GM12801 (cell line): ENCODE measurements around the gene LRRC30.

ENCODE experiments used
- TF ChIP-seq, protein P1 (sequence below): IDR thresholded peaks from one replicate; pipeline ENCODE4 v1.5.1; 2011; ENCODE audit warnings: control low read depth; ENCODE audit not compliant: insufficient read length; ENCODE audit errors: extremely low read depth

LRRC30 gene

DNA sequence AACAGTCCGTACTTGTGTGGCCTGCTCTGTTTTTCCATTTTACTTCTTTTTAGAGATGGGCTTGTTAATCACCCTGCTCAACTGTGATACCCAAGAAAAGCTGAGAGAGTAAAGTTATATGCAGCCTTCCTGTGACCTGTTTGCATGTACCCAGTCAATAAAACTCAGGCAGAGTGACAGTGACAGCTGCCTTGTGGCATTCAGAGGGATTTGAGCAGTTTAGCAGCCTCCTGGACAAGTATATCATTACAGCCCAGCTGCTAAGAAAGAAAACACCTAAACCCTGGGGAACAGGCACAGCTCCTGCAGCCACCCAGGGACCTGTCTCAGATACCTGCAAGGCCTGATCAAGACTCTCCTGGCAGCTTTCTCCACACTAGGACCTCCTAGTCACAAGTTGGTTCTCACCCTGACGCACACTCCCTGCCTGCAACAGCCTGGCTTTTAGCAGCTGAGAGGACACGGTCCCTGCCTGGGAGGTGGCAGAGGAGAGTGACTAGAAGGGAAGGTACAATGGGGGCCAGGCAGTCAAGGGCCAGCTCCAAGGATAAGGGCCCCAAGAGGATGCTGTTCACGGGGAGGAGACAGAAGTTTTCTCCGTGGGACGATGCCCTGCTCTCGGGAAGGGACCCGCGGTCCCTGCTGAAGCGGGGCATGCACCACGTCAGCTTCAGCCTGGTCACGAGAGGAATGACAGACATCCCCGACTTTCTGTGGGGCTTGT lies at the start of gene LRRC30:
TSS of gene LRRC30 (plus strand) at position 464 of the 724 bp plus-strand sequence. CDS start at position 514, 50 bp downstream.
- TF ChIP-seq, protein P1, sequence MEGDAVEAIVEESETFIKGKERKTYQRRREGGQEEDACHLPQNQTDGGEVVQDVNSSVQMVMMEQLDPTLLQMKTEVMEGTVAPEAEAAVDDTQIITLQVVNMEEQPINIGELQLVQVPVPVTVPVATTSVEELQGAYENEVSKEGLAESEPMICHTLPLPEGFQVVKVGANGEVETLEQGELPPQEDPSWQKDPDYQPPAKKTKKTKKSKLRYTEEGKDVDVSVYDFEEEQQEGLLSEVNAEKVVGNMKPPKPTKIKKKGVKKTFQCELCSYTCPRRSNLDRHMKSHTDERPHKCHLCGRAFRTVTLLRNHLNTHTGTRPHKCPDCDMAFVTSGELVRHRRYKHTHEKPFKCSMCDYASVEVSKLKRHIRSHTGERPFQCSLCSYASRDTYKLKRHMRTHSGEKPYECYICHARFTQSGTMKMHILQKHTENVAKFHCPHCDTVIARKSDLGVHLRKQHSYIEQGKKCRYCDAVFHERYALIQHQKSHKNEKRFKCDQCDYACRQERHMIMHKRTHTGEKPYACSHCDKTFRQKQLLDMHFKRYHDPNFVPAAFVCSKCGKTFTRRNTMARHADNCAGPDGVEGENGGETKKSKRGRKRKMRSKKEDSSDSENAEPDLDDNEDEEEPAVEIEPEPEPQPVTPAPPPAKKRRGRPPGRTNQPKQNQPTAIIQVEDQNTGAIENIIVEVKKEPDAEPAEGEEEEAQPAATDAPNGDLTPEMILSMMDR, result no peak

GRCh38 chr18:7185701-7186100 lies 45.2 kb upstream of the LRRC30 start:
- TF ChIP-seq, protein P1, result no peak

DNA sequence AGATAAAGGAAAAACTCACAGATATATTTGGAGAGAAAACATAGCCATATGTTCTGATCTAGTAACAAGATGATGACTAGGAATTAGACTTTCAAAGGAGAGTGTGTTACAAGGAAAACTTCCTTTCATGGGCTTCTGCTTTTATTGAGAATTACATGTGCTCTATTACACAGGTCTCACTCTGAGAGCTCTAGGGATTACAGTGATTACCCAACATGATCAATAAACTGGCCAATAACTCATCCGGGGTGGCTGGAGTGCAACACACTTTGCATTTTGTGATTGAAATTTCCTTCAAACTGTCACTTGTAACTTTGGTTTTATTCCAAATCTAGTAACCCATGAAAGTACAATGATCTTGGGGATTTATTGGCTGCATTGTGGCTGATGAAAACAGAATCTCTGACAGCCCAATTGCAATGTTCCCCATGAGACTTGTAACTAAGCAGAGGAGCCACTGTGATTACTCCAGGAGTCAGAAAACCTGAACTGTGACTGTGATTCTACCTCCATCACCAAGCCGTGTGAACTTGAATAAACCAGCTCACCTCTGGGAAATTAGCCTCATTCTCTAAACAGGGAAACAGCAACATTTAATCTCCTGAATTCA lies 40.2 kb upstream of the LRRC30 start:
- TF ChIP-seq, protein P1, result no peak

GRCh38 chr18:7191736-7192135 lies 39.2 kb upstream of the LRRC30 start:
- TF ChIP-seq, protein P1, result no peak

DNA sequence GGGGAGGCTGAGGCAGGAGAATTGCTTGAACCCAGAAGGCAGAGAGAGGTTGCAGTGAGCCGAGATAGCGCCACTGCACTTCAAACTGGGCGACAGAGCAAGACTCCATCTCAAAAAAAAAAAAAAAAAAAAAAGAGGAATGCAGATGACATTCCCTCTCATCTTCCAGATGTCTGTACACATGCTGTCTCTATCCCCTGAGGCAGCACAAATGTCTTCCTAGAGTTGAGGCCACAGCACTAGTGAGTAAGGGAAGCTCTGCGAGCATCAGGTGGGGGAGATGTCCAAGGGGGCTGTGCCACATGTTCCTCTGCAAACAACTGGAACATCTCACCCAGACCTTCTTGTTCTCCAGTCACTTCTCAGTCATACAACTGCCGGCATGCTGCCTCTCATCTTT lies 35.6 kb upstream of the LRRC30 start:
- TF ChIP-seq, protein P1, result no peak

- TF ChIP-seq, protein P1, result no peak
Observed at GRCh38 chr18:7196421-7196820, 34.5 kb upstream of the LRRC30 start.

- TF ChIP-seq, protein P1, result no peak
Observed at GRCh38 chr18:7197854-7198253, 33.0 kb upstream of the LRRC30 start.
